ENCODE measurements around the gene NOTCH3. TPM values are rescaled to one million over a fixed set of nuclear protein-coding genes. Genes with fewer than 3 reads are reported as not detected.

Gene NOTCH3
- total and polyA plus RNA-seq, 2 of the 8 experiments (the other 6 are each of a cell fraction or from before 2014, with no cell fraction given), result 37.5 to 107 TPM

- TF ChIP-seq CHD7 (IDR thresholded peaks at IDR 0.05; ENCODE audit: insufficient replicate concordance, low read length) (no peak), JUN (IDR thresholded peaks at IDR 0.05; ENCODE audit: low read depth, low read length) (no peak), POLR2A (IDR thresholded peaks at IDR 0.05; ENCODE audit: control extremely low read depth in 1 of 2, low read depth in 2 of 2, low read length in 2 of 2) (no peak), TCF12 (IDR thresholded peaks at IDR 0.05; ENCODE audit: low read depth, low read length) (no peak), CBX5 (IDR thresholded peaks at IDR 0.05; ENCODE audit: low read depth, low read length) (no peak), TEAD4 (IDR thresholded peaks at IDR 0.05; ENCODE audit: low read depth, low read length) (no peak), BCL11A (IDR thresholded peaks at IDR 0.05; ENCODE audit: low read depth in 2 of 2, low read length in 2 of 2) (no peak), KDM4A (IDR thresholded peaks at IDR 0.05; ENCODE audit: low read depth, low read length, severe bottlenecking) (no peak), EZH2 (IDR thresholded peaks at IDR 0.05; ENCODE audit: low read depth, low read length, severe bottlenecking) (no peak), SP1 (IDR thresholded peaks at IDR 0.05; ENCODE audit: low read depth, low read length) (no peak)
- TF ChIP-seq, protein P1, sequence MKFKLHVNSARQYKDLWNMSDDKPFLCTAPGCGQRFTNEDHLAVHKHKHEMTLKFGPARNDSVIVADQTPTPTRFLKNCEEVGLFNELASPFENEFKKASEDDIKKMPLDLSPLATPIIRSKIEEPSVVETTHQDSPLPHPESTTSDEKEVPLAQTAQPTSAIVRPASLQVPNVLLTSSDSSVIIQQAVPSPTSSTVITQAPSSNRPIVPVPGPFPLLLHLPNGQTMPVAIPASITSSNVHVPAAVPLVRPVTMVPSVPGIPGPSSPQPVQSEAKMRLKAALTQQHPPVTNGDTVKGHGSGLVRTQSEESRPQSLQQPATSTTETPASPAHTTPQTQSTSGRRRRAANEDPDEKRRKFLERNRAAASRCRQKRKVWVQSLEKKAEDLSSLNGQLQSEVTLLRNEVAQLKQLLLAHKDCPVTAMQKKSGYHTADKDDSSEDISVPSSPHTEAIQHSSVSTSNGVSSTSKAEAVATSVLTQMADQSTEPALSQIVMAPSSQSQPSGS (IDR thresholded peaks at IDR 0.05; ENCODE audit: low read length), result no peak
Observed at GRCh38 chr19:15197942-15198341, 2.9 kb downstream of the NOTCH3 start (continued).

Measured in H1 (cell line).